ENCODE data around the gene MROH9.

- TF ChIP-seq, protein P1, sequence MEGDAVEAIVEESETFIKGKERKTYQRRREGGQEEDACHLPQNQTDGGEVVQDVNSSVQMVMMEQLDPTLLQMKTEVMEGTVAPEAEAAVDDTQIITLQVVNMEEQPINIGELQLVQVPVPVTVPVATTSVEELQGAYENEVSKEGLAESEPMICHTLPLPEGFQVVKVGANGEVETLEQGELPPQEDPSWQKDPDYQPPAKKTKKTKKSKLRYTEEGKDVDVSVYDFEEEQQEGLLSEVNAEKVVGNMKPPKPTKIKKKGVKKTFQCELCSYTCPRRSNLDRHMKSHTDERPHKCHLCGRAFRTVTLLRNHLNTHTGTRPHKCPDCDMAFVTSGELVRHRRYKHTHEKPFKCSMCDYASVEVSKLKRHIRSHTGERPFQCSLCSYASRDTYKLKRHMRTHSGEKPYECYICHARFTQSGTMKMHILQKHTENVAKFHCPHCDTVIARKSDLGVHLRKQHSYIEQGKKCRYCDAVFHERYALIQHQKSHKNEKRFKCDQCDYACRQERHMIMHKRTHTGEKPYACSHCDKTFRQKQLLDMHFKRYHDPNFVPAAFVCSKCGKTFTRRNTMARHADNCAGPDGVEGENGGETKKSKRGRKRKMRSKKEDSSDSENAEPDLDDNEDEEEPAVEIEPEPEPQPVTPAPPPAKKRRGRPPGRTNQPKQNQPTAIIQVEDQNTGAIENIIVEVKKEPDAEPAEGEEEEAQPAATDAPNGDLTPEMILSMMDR (IDR thresholded peaks at IDR 0.05), result no peak
- TF ChIP-seq POLR2A (IDR thresholded peaks at IDR 0.05), result no peak
Measured at GRCh38 chr1:170938281-170938680, 2.9 kb downstream of the MROH9 start.
